Measurements from ENCODE around the gene IREB2.
"Not testable (repeated sequence)": the region's sequence is repeated elsewhere in the genome, so short reads cannot be mapped to it uniquely, and the experiment has no call there.

IREB2 gene, protein sequence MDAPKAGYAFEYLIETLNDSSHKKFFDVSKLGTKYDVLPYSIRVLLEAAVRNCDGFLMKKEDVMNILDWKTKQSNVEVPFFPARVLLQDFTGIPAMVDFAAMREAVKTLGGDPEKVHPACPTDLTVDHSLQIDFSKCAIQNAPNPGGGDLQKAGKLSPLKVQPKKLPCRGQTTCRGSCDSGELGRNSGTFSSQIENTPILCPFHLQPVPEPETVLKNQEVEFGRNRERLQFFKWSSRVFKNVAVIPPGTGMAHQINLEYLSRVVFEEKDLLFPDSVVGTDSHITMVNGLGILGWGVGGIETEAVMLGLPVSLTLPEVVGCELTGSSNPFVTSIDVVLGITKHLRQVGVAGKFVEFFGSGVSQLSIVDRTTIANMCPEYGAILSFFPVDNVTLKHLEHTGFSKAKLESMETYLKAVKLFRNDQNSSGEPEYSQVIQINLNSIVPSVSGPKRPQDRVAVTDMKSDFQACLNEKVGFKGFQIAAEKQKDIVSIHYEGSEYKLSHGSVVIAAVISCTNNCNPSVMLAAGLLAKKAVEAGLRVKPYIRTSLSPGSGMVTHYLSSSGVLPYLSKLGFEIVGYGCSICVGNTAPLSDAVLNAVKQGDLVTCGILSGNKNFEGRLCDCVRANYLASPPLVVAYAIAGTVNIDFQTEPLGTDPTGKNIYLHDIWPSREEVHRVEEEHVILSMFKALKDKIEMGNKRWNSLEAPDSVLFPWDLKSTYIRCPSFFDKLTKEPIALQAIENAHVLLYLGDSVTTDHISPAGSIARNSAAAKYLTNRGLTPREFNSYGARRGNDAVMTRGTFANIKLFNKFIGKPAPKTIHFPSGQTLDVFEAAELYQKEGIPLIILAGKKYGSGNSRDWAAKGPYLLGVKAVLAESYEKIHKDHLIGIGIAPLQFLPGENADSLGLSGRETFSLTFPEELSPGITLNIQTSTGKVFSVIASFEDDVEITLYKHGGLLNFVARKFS

DNA sequence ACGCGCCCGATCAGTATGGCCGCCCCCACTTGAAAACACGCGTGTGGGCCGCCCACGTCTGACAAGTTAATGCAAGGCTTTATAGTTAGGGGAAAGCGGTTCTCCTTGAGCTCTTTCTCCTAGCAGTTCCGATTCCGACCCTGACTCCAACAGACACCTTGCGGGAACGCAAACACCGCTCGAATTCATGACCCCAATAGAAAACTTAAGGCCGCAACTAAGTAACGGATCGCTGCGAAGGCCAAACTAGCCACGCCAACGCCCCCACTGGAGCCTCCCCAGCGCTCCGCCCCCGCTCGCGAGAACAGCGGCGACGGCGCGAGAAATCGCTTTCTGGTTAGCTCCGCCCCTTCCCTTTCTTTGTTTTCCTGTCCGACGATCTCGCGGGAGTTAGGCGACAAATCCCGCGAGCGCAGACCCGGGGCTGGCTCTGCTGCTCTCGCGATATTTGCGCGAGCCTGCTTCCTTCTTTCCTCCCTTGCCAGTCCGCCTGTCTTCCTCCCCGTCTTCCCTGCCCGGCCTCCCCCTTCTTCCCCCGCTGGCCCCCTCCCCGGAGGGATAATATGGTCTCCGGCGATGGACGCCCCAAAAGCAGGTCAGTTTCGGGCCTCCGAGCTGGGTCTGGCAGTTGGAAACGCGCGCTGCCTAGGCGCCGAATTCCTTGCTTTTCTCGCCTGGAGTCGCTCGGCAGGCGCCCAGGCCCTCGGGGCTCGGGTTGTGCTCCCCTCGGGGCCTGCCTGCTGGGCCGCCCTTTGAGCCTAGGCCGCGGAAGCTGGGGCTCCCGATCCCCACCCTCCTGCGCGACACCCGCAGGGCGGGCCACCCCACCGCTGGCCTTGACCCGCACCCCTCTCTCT, at the start of gene IREB2:
Gene IREB2 (plus strand): TSS at position 455 of the 857 bp plus-strand sequence. CDS start 122 bp downstream, at position 577.
- DNase-seq: peak; percentile 99

DNA sequence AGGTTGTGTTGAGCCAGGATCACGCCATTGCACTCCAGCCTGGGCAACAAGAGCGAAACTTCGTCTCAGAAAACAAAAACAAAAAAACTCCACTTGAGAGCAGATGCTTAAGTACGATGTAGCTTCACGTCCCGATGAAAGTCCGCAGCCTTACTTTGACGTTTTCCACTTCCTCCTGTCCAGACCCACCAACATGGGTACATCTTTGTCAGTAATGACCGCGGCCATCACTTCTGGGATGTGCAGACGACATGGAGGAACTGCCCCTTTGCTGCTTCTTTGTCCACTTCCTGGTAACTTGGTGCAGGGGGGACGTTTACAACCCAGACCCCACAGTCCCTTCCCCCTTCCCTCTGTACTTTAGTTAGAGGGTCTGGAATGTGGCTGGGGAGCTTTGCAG, 49.2 kb upstream of the IREB2 start:
- DNase-seq: no peak

DNA sequence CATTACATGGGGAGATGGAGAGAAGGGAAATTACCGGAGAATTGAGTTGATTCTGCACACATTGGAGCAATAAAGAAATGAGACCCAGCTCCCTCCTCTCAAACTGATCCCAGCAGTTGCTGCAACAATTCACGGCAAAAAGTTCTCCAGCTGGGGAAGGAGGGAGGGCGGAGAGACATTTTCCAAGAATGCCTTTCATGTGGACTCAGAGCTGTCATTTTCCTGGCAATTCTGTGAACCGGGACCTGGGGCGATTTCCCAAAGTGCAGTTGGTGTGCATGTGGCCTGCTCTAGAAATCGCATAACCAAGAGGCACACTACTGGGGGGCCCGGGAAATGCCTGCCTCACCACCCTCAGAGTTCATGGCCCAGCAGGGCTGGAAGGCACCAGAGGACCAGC, 48.7 kb upstream of the IREB2 start:
- no peak for DNase-seq

DNA sequence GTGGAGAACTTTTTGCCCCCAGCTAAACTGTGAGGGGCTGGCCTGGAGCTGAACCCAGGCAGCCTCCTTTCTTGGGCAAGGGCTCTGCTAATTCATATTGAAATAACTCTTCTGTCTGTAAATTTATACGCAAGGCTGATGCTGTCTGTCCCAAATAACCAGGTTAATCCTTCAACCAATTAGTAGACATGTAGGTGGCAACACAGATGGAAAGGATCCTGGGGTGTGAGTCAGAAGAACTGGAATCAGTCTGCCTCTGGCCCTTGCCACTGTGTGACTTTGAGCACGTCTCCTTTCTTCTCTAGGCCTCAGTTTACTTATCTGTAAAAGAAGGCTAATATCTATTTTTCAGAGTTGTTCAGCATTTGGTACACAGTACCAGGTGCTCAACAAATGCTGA, 48.3 kb upstream of the IREB2 start:
- DNase-seq: no peak

DNA sequence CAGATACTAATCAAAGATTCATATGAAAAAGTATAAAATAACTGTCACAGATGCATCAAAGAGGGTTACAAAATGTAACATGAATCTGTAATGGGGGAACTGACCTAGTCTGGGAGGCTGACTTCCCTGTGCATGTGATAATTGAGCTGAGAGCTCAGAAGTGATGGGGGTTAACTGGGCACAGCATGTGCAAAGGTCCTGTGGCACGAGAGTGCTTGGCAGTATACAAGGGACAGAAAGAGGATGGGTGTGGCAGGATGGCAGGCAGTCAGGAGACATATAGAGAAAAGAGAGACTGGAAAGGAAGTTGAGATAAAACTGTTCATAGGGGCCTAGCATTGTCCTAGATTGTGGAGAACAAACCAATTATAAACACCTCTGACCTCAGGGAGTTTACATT, 47.8 kb upstream of the IREB2 start:
- DNase-seq: no peak

DNA sequence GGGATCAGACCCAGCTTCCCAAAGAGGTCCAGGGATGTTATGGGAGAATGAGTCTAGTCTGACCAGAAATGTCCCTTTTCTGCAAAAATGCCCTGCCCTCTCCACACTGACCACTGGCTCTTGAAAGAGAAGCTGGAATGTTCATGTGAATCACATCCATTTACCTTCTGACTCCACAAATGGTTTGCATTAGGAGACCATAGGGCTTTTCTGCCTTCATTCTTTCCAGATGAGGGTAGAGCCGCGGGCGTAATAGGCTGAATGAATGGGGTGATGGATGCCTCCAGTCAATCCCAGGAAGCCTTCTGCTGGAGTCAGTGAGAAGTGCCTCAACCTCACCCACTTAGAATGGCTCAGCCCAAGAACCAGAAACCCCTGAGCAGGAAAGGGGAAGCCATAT, 47.2 kb upstream of the IREB2 start:
- no peak for DNase-seq

DNA sequence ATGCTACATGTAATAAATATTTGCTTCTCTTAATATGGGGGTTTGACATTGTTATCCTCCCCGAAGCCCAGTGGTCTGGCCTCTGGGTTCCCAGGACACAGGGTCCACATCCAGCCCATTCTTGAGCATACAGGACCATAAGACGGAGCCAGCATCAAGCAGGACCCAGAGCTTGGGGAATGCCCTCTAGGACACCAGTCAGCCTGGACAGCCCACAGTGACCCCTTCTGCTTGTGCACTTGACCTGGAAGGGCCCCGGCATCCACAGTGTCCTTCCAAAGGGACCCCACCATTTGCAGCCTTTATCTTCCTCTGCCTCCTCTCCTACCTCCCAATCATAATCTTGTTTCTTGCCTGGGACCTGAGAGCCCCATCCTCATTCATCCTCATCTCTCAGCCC, 46.2 kb upstream of the IREB2 start:
- DNase-seq: no peak

DNA sequence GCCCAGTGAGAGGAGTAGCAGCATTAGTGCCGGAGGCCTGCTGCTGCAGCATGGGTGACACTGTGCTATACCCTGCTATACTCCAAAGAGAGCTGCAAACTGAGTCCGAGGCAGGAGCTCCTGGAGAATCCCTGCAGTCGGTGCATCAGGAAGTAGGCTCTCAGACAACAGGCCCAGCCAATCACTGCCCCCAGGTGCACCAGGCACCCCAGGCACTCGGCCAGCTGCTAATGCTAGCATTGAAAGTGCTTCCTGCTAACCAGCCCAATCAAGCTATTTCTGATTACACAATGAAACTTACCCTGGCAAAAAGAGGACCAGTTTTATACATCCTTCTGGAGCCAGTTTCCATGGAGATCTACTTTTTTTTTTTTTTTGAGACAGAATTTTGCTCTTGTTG, 45.6 kb upstream of the IREB2 start:
- DNase-seq: no peak

DNA sequence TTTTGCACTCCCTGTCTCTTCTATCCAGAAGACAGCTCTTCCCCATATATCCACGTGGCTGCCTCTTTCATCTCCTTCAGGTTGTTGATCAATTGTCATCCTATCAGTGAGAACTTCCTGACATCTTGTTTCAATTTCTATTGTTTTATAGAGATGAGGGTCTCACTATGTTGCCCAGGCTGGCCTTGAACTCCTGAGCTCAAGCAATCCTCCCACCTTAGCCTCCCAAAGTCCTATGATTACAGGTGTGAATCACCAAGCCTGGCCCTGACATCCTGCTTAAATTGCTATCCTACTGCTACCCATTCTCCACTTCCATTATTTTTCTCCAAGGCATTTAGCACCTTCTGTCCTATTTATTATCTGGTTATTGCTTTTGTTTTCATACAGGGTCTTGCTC, 44.9 kb upstream of the IREB2 start:
- DNase-seq: no peak

DNA sequence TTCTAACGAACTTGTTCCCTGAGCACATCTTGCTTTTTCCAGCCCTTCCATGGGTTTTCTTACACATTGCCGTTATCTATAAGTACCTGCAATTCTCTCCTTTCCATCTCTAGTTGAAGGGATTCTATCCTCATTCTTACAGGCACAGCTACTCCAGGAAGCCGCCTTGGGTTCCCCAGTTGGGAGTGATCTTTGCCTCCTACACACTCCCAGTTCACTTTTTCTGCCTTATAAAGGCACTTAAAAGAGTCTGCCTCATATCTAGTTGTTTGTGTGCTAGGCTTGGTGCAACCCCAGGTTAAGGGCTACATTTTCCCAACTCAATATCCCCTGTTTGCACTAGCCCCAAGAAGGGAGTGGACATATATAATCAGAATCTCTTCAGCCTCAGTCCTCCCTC, 44.0 kb upstream of the IREB2 start:
- DNase-seq: no peak

DNA sequence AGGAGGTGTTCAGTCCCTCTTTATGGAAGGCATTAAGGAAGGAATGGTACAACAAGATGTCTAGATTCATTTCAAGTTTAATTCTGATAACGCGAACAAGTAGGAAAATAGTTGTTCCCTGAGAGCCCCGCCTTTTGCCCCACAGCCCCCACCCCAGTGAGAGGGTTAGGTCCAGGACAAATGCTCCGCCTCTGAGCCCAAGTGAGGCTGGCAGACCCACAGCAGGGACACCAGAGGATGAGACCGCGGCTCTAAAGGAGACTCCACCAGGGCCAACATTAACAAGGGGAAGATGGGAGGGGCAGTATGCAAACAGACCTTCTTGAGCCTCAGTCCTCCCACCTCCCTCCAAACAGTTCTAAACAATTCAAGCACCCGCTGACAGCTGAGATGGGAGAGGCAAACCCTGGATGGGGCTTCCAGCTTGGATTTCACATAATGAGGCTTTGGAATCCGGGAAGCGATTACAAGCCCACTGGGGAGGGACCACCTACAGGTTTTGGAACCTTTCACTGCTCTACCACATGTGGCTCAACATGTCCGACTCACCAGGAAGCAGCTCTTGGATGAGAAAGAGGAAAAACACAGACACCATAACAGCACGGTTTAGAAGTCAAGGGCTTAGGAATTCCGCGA, 42.9 kb upstream of the IREB2 start:
- DNase-seq: no peak

DNA sequence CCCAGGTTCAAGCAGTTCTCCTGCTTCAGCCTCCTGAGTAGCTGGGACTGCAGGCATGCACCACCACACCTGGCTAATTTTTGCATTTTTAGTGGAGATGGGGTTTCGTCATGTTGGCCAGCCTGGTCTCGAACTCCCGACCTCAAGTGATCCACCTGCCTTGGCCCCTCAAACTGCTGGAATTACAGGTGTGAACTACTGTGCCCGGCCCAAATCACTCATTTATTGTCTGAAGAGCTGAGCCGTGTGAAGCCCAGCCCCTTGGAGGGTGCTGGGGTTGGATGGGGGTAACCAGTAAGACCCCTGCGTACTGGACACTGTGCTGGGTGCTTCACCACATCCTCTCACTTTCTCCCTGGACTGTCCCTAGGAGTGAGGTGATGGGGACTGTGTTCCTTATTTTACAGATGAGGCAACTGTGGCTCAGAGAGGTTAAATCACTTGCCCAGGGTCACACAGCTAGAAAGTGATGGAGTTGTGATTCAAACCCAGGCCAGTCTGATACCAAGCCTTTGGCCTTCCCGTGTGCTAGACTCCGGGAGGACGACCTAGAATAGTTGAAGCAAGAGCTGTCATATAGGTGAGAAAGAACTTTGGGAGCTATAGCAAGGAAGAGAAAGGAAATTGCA, 41.7 kb upstream of the IREB2 start:
- DNase-seq: no peak

DNA sequence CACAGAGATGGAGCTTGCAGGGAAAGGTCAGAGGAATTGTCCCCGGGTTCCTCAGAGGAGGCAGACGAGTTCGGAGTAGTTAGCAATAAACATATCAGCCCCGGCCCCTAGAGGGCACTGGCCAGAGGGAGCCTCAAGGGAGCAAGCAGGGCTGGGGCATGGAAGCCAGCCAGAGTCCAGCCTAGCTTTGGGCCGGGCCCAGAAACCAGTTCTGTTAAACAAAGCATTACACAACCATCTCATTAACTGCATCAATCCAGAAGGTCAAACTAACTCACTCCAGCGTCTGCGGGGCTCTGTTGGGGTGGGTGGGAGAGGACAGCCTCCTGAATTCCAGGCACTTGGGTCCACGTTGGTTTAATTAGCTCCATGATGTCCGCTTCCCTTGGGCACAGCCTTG, 41.0 kb upstream of the IREB2 start:
- no peak for DNase-seq

DNA sequence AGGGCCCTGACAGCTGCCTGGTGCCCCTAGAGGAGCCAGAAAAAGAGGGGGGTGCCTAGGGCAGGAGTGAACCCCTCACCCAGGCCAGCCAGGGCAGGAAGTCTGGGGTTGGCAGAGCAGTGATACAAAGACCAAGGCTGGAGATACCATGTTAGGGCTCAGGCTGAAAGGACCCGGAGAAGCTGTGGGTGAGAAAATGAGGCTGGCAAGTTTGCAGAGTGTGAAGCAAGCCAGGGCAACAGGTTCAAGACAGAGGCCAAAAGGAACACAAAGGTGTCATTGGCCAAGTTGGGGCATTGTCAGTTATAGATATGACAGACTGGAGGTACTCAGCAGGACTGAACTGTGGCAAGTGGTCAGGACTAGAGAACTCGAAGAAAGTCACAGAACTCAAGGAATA, 40.6 kb upstream of the IREB2 start:
- no peak for DNase-seq

DNA sequence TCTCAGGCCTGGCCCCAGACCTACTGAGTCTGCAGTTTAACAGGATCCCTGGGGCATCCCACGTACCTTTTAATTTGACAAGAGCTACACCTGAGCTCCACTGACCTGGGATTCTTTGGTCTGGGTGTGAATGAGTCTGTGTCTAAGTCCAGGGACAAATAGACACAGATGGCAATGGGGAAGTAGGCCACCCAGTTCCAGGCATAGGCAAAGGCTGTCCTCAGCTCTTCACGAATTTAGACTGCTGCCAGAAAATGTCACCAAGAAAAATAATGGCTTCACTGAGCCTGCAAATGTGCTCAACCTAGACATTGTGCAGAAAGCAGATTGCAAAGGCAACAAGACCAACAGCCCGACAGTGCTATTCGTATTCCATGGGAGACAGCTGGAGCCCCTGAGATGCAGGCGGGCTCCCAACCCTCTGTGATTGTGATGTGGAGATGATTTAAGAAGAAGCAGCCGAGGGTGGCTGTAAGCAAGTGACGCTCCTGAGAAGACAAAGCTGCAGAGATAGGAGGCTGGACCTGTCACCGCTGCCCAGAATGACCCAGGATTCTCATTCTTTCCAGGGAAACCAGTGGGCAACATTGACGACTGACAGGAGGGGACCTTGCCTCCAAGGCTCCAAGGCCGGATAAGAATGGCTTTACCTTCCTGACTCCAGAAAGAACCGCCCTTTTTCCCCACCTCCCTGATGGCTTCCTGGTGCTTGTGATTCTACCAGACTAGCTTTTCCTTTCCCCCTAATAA, 39.8 kb upstream of the IREB2 start:
- no peak for DNase-seq

DNA sequence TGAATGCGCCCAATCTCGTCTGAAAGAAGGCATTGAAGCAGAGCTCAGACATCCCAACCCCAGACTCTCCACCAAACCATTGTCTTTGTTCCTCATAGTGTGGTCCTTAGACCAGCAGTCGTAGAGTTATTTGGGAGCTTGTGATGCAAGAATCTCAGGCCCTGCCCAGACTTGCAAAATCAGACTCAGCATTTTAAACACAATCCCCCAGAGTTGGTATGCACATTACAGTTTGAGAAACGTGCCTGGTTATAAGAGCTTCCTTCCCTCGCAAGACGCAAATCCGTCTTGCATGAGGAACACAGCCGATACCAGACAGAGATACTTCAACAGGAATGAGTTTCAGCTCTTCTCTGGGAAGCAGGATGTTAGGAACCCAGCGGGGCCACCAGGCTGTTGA, 38.9 kb upstream of the IREB2 start:
- DNase-seq: no peak

DNA sequence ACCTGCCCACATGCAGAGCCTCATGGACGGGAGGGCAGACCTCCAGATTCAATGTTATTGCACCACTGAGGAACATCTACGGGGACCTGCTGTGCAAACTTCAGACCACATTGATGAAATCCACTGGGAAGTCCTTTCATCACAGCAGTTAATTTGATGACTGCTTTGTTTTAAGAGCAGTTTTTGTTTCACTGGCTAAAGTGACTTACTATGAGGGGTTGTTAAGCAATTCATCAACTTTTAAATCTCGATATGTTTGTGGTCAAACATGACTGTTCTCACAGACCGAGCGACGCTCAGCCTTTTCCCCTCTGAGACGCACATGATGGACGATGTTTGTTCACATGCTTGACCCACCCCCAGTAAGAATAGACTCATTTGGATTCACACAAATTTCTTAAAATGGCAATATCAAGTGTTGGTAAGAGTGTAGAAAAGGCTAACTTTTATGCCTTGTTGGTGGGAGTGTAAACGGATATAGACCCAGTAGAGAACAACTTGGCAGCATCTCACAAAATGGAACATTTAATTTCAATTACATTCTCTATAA, 35.9 kb upstream of the IREB2 start:
- DNase-seq: no peak

DNA sequence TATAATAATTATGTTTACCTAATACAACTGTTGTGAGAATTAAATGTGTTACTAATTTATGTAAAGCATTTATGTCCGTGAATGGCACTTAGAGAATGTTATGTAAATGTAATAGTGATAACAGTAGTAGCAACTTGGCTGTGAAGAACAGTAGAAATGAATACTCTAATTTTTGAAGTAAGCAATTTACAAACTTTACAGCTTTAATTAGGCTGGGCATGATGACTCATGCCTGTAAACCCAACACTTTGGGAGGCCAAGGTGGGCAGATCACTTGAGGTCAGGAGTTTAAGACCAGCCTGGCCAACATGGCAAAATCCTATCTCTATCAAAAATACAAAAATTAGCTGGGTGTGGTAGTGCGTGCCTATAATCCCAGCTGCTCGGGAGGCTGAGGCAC, 33.9 kb upstream of the IREB2 start:
- DNase-seq: no peak

DNA sequence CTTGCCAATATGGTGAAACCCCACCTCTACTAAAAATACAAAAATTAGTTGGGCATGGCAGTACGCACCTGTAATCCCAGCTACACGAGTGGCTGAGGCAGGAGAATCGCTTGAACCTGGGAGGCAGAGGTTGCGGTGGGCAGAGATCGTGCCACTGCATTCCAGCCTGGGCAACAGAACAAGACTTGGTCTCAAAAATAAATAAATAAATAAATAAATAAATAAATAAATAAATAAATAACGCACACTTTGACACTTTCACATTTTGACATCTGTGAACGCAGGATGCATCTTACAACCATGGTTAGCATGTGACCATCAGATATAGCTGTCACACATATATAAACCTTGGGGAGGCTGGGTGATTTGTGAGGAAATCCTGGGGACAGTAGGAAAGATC, 33.2 kb upstream of the IREB2 start:
- DNase-seq: not testable (repeated sequence)

DNA sequence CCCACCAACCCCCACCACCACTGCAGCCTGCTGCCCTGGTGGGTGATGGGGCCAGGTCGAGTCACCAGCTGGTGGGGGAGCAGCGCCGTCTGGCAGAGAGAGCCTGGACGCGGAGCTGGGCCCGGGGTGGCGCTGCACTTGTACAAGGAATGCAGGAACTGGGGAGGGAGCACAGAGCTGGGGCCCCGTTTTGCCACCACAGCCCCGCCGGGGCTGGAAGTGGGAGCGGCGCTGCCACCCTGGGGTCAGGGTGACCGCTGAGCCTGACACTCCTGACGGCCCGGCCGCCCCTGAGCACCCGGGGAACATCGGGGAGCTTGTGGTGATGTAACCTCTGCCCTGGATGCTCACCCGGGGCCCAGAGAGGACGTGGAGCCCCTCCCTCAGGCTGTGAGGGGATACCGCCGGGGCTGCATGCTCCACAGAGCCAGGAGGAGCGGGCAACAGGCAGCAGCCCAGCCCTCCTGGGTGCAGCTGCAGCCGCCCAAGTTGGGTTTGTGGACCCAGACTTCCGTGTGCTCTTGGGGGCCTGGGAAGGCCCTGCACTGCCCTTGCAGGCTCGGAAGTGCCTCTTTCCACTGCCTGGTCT, 32.6 kb upstream of the IREB2 start:
- no peak for DNase-seq
